Stimulated activated naive CD8-positive, alpha-beta T cell treated with anti-CD3 and anti-CD28 coated beads, Interleukin-15, Interleukin-2, amounts not matched to agents 100 ng/mL and 50 ng/mL, for 24 hours (primary cell): Measurements from ENCODE around the gene CASK.

Source experiments
- H3K27ac Mint-ChIP-seq: one replicate; pipeline ENCODE4 v1.8.0; 2021; ENCODE audit warnings: mild to moderate bottlenecking, mixed read lengths
- H3K27me3 Mint-ChIP-seq: one replicate; pipeline ENCODE4 v1.8.0; 2021; ENCODE audit warnings: mixed read lengths
- H3K36me3 Mint-ChIP-seq: one replicate; pipeline ENCODE4 v1.8.0; 2021; ENCODE audit warnings: low read depth, mixed read lengths
- H3K4me1 Mint-ChIP-seq: one replicate; pipeline ENCODE4 v1.8.0; 2021; ENCODE audit warnings: low read depth, mixed read lengths
- H3K4me3 Mint-ChIP-seq: one replicate; pipeline ENCODE4 v1.8.0; 2021; ENCODE audit warnings: mild to moderate bottlenecking, mixed read lengths
- H3K9me3 Mint-ChIP-seq: one replicate; pipeline ENCODE4 v1.8.0; 2021; ENCODE audit warnings: mixed read lengths

The CASK gene

GRCh38 chrX:41923211-41923977 is at the start of gene CASK:
TSS of gene CASK (minus strand) at chrX:41923554. CDS start at chrX:41922988, 566 bp downstream.
- H3K9me3 Mint-ChIP-seq = no peaks in the 10 kb centered on the region
- no peaks in the 10 kb centered on the region for H3K36me3 Mint-ChIP-seq
- H3K4me3 Mint-ChIP-seq = peak within 1 kb of the TSS; percentile 87
- H3K27ac Mint-ChIP-seq = peak within 1 kb of the TSS; percentile 87
- no peaks in the 10 kb centered on the region for H3K27me3 Mint-ChIP-seq
- H3K4me1 Mint-ChIP-seq = peaks cover 32% of the 10 kb centered on the region

- Mint-ChIP-seq H3K9me3 (no peaks in the 10 kb centered on the region), H3K4me1 (no peaks in the 10 kb centered on the region), H3K36me3 (no peaks in the 10 kb centered on the region), H3K4me3 (no peak overlapping the region), H3K27ac (no peak overlapping the region), H3K27me3 (no peaks in the 10 kb centered on the region)
These were observed 48.0 kb upstream of the CASK start for GRCh38 chrX:41971346-41971745.

GRCh38 chrX:41970419-41970818 is 47.1 kb upstream of the CASK start:
- H3K4me3 Mint-ChIP-seq = no peak overlapping the region
- no peaks in the 10 kb centered on the region for H3K36me3 Mint-ChIP-seq
- no peak overlapping the region for H3K27ac Mint-ChIP-seq
- no peaks in the 10 kb centered on the region for H3K9me3 Mint-ChIP-seq
- H3K27me3 Mint-ChIP-seq = no peaks in the 10 kb centered on the region
- no peaks in the 10 kb centered on the region for H3K4me1 Mint-ChIP-seq

GRCh38 chrX:41963348-41963747 is 40.0 kb upstream of the CASK start:
- H3K27me3 Mint-ChIP-seq = no peaks in the 10 kb centered on the region

DNA sequence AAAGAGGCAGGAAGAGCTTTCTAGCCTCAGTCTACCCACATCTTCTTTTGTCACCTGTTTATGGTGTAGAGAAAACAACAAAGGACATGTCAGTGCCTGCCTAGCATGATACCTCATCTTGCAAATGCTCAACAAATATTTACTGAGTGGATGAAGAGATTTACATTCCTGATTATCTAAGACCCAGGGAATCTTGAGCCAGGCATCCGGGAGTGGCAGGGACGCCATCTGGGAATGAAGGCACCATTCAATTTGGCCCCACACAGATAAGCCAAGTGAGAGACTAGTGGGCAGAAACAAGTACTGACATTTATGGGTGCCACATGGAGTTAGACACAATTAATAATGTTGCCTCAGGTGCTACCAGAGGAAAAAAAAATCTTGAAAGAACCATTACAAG is 36.8 kb upstream of the CASK start:
- Mint-ChIP-seq H3K4me3 (no peak overlapping the region), H3K27ac (no peak overlapping the region), H3K4me1 (no peaks in the 10 kb centered on the region), H3K36me3 (no peaks in the 10 kb centered on the region), H3K9me3 (no peaks in the 10 kb centered on the region), H3K27me3 (no peaks in the 10 kb centered on the region)

More at GRCh38 chrX:41963348-41963747, 40.0 kb upstream of the CASK start:
- no peaks in the 10 kb centered on the region for H3K9me3 Mint-ChIP-seq
- no peak overlapping the region for H3K27ac Mint-ChIP-seq
- no peaks in the 10 kb centered on the region for H3K4me1 Mint-ChIP-seq
- no peak overlapping the region for H3K4me3 Mint-ChIP-seq
- no peaks in the 10 kb centered on the region for H3K36me3 Mint-ChIP-seq

GRCh38 chrX:41958861-41959260 is 35.5 kb upstream of the CASK start:
- no peaks in the 10 kb centered on the region for H3K27me3 Mint-ChIP-seq
- no peak overlapping the region for H3K27ac Mint-ChIP-seq
- H3K9me3 Mint-ChIP-seq = no peaks in the 10 kb centered on the region
- no peak overlapping the region for H3K4me3 Mint-ChIP-seq
- no peaks in the 10 kb centered on the region for H3K4me1 Mint-ChIP-seq
- no peaks in the 10 kb centered on the region for H3K36me3 Mint-ChIP-seq

GRCh38 chrX:41956027-41956426 is 32.7 kb upstream of the CASK start:
- no peaks in the 10 kb centered on the region for H3K36me3 Mint-ChIP-seq
- no peaks in the 10 kb centered on the region for H3K27me3 Mint-ChIP-seq
- H3K9me3 Mint-ChIP-seq = no peaks in the 10 kb centered on the region
- H3K4me3 Mint-ChIP-seq = no peak overlapping the region
- no peaks in the 10 kb centered on the region for H3K4me1 Mint-ChIP-seq
- H3K27ac Mint-ChIP-seq = no peak overlapping the region

GRCh38 chrX:41952102-41952501 is 28.7 kb upstream of the CASK start:
- no peak overlapping the region for H3K27ac Mint-ChIP-seq
- H3K9me3 Mint-ChIP-seq = no peaks in the 10 kb centered on the region
- no peaks in the 10 kb centered on the region for H3K27me3 Mint-ChIP-seq
- no peak overlapping the region for H3K4me3 Mint-ChIP-seq
- H3K36me3 Mint-ChIP-seq = no peaks in the 10 kb centered on the region
- no peaks in the 10 kb centered on the region for H3K4me1 Mint-ChIP-seq

- H3K9me3 Mint-ChIP-seq = no peaks in the 10 kb centered on the region
- no peaks in the 10 kb centered on the region for H3K27me3 Mint-ChIP-seq
- H3K27ac Mint-ChIP-seq = no peak overlapping the region
- no peaks in the 10 kb centered on the region for H3K36me3 Mint-ChIP-seq
- no peak overlapping the region for H3K4me3 Mint-ChIP-seq
- H3K4me1 Mint-ChIP-seq = no peaks in the 10 kb centered on the region
These were observed 23.7 kb upstream of the CASK start for GRCh38 chrX:41946989-41947612.

DNA sequence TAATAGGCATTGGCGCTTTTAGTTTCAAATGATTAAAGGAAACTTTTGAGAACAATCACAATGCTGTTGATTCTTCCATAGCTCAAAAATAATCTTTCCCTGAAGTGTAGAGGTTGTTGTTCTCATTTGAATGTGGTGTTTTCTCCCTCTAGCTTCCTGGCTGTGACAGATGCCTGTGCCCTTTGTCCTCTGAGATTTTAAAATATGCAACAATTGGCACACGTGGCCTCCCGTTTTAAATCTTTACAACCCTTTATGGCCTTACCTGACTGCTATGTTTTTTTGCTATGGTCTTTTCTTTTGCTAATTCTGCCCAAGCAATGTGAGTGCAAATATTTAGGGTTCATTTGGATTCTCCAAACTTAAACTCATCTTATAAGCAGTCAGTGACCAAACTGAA is 22.9 kb upstream of the CASK start:
- no peaks in the 10 kb centered on the region for H3K4me1 Mint-ChIP-seq
- H3K36me3 Mint-ChIP-seq = no peaks in the 10 kb centered on the region
- H3K4me3 Mint-ChIP-seq = no peak overlapping the region
- no peaks in the 10 kb centered on the region for H3K9me3 Mint-ChIP-seq
- H3K27ac Mint-ChIP-seq = no peak overlapping the region
- no peaks in the 10 kb centered on the region for H3K27me3 Mint-ChIP-seq

GRCh38 chrX:41935832-41936231 is 12.5 kb upstream of the CASK start:
- Mint-ChIP-seq H3K4me3 (no peak overlapping the region), H3K27ac (no peak overlapping the region), H3K4me1 (peaks cover 25% of the 10 kb centered on the region), H3K36me3 (no peaks in the 10 kb centered on the region), H3K27me3 (no peaks in the 10 kb centered on the region), H3K9me3 (no peaks in the 10 kb centered on the region)

GRCh38 chrX:41933546-41933945 is 10.2 kb upstream of the CASK start:
- Mint-ChIP-seq H3K9me3 (no peaks in the 10 kb centered on the region), H3K27ac (no peak overlapping the region), H3K27me3 (no peaks in the 10 kb centered on the region), H3K36me3 (no peaks in the 10 kb centered on the region), H3K4me1 (peaks cover 28% of the 10 kb centered on the region), H3K4me3 (no peak overlapping the region)

DNA sequence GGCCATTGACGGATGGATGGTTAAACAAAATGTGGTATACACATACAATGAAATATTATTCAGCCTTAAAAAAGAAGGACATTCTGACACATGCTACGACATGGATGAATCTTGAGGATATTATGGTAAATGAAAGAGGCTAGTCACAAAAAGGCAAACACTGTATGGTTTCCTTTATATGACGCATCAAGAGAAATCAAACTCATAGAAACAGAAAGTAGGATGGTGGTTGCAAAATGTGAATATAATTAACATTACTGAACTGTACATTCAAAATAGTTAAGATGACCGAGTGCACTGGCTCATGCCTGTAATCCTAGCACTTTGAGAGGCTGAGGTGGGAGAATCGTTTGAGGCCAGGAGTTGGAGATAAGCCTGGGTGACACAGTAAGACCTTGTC is 9.5 kb upstream of the CASK start:
- Mint-ChIP-seq H3K9me3 (no peaks in the 10 kb centered on the region), H3K27me3 (no peaks in the 10 kb centered on the region), H3K36me3 (no peaks in the 10 kb centered on the region), H3K4me3 (no peak overlapping the region), H3K27ac (no peak overlapping the region), H3K4me1 (peaks cover 22% of the 10 kb centered on the region)

GRCh38 chrX:41931591-41931990 is 8.2 kb upstream of the CASK start:
- H3K36me3 Mint-ChIP-seq = no peaks in the 10 kb centered on the region
- H3K27me3 Mint-ChIP-seq = no peaks in the 10 kb centered on the region
- peaks cover 13% of the 10 kb centered on the region for H3K4me1 Mint-ChIP-seq
- no peak overlapping the region for H3K27ac Mint-ChIP-seq
- H3K4me3 Mint-ChIP-seq = no peak overlapping the region
- H3K9me3 Mint-ChIP-seq = no peaks in the 10 kb centered on the region

- Mint-ChIP-seq H3K4me3 (peak overlapping the region; percentile 80), H3K27ac (peak overlapping the region; percentile 49), H3K36me3 (no peaks in the 10 kb centered on the region), H3K9me3 (no peaks in the 10 kb centered on the region), H3K4me1 (peaks cover 26% of the 10 kb centered on the region), H3K27me3 (no peaks in the 10 kb centered on the region)
These were observed 777 bp upstream of the CASK start for GRCh38 chrX:41923978-41924683.
